Stimulated activated CD4-positive, alpha-beta T cell treated with anti-CD3 and anti-CD28 coated beads, Interleukin-4, amount 100 ng/mL, for 4 hours (primary cell): Measurements from ENCODE around the gene RAB17.
"Not testable (repeated sequence)": the region's sequence is repeated elsewhere in the genome, so short reads cannot be mapped to it uniquely, and the experiment has no call there.

Source experiments
- DNase-seq, 2 experiments: peaks; one replicate each; pipeline ENCODE4 v3.0.0-alpha.2; 2020

The RAB17 gene

DNA sequence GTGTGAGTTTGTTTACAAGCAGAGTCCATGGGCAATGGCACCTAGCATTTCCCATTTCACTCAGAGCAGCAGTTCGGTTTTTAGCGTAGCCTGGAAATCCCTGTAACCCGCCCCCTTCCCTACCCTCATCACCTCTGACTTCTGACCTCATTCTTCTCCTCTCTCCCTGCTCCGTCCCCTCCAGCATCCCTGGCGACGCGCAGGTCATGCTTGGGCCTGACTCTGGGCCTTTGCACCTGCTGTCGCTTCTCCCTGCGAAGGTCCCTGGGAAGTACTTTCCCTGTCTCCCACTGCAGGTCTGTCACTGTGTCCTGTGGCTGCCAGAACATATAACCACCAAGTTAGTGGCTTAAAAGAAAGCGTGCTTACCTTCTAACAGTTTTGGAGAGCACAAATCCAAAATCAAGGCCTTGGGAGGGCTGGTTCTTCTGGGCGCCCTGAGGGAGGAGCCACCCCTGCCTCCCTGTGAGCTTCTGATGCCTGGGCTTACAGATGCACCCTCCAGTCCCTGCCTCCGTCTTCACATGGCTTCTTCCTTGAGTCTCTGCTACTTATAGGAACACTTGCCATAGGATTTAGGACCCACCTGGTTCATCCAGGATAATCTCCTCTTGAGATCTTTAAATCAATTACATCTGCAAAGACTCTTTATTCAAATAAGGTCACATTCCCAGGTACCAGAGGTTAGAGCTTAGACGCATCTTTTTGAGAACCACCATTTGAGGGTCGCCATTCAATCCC is 8.1 kb upstream of the RAB17 start:
- DNase-seq: no peak

DNA sequence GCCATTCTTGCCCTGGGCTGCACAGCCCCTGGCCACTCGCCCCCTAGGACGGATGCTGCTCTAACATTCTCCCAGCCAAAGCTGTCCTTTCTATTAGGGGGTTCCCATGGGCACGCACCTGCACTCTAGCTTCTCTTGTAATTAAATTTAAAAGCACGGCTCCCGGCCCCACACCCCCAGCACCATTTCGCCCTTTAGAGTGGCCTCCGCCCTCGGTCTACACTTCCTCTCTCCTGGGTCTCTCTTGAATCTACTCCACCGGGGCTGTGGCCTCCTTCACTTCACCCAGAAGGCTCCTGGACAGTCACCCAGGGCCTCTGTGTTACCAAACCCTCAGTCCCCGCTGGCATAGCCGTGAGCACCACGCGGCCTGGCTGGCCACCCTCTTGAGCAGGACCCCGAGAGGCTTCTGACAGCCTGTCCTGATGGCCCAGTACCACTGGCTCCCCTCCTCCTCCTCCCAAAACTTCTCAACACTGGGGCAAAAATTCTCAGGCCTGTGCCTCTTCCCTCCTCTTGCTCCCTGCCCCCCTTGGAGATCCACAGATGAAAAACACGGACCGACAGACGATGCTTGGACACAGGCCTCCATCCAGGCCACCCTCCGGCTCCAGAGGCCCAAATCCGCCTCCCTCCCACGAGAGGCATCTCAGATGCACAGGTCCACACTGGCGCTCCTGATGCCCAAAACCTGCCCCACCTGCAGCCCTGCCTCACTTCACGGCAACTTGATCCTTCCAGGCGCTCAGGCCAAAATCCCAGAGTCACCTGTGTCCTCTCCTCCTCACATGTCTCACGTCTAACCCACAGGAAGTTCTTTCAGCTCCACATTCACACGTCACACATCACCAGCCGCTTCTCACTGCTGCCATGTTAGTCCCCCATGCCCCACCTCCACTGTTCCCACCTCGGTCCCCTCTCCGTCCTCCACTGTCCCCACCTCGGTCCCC is 6.9 kb upstream of the RAB17 start:
- no peak for DNase-seq

DNA sequence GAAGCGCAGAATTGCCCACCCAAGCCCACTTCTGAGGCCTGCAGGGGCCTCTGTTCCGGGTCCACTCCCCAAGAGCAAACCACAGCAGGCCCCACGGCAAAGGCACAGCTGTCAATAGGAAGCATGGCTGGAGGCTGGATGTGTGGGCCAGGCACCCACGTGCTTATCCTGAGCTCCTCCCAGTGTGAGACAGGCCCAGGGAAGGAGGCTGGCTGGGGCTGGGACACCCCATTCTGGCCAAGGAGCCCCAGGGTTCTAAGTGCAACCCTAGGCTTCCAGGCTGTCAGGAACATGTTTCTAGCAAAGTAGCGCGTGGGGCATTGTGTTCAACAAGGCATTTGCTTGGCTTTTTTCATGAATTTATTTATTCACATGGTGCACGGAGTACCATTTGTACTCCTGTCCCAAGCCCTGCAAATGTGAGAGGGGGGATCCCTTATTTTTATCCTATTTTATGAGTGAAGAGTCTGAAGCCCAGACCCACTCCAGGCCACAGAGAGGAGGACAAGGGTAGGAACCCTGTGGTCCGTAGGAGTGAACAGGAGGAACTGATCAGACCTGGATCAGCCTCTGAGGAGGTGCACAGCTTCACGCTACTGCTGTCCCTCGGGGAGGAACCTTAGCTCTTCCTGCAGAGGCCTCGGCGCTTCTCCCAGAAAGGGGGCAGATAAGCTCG is 6.1 kb upstream of the RAB17 start:
- DNase-seq: no peak

DNA sequence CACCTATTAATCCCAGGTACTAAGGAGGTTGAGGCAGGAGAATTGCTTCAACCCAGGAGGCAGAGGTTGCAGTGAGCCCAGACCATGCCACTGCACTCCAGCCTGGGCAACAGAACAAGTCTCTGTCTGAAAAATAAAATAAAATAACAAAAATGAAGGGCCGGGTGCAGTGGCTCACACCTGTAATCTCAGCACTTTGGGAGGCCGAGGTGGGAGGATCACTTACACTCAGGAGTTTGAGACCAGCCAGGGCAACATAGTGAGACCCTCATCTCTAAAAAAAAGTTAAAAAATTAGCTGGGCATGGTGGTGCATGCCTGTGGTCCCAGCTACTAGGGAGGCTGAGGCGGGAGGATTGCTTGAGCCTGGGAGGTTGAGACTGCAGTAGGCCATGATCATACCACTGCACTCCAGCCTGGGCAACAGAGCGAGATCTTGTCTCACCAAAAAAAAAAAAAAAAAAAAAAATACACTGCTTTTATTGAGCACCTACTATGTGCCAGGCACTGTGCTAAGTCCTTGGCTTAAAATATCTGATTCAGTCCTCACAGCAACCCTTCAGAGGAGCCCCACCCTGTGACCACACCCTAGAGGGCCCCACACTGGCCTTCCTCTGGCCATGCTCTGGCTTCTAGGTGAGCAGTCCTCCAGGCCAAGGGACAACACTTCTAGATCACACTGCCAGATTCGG is 5.4 kb upstream of the RAB17 start:
- not testable (repeated sequence) for DNase-seq

DNA sequence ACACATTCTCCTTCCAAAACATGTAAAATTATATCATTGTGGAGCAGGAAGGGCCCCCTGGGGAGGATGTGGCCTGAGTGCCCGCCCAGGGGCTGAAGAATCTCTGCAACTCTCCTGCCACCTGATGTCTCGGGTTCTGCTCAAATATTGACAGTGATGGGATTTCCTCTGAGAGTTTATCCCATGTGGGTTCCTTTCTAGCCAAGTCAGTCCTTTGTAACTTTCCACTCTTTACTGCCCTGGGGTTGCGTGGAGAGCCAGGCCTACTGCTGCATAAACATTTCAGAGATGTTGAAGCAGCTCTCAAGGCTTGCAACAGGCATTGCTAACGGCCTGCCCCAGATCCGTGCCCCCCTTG is 4.0 kb upstream of the RAB17 start:
- DNase-seq: no peak

DNA sequence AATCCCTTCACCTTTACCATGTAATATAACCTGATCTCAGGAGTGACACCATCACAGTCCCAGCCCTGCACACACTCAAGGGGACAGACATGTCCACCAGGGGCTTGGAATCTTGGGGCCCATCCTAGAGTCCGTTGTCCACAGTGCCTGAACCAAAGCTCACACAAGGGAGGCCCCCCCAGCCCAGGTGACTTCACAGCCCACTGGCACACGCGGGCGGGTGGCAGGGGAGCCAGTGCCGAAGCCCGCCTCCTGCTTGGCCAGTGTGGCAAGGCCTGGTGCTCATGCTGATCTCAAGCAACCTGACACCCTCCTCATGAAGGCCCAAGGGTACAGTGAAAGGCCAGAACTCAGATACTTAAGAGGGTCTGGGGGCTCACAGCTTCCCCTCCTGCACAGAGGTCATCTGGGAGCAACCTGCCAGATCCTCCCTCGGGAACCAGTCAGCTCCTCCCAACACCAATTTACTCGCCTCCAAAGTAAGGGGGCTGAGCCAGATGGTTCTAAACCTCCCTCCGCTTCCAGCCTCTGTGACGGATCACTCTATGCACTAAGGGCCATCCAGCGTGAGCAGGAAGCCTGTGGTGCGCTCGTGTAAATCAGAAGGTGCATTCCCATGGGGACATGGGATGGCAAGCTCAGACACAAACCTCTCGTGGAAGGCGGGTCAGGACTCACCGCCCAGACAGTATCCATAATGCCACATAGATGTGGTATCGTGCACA is 3.2 kb upstream of the RAB17 start:
- no peak for DNase-seq

DNA sequence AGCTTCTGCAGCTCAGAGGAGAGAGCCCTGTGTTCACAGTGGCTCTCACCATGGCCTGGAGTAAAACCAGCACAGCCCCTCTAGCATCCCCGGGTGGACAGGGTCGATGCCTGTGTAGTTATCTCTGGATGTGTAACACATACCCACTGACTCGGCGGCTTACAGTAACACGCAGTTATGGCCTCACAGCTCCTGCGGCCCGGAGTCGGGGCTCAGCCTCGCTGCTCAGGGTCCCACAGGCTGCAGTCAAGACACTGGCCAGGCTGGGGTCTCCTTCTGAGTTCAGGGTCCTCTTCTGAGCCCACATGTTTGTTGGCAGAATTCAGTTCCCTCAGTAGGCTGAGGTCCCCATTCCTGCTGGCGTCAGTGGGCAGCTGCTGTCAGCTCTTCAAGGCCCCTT is 2.5 kb upstream of the RAB17 start:
- no peak for DNase-seq

DNA sequence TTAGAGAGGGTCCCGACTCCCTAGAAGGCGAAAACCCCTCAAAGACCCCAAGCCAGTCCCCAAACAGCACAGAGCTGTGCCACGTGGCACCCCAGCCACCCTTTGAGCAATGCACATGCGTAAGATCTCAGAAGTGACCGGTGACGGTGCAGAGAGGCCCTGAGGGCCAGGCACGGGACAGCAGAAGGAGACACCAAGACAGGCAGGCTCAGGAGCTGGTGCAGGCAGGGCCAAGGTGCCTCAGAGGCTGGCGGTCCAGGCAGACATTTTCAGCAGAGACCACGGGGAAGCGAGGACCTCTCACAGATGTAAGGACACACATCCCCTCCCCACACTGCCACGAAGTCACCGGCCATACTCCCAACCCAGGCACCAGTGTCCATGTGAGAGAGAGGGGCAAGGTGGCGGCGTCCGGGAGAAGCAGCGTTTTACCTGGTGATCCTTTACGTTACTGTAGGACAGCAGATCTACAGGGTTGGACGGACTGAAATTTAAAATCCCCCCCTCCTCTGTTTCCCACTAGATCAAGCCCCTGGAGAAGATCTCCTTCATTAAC is 2.0 kb upstream of the RAB17 start:
- no peak for DNase-seq

DNA sequence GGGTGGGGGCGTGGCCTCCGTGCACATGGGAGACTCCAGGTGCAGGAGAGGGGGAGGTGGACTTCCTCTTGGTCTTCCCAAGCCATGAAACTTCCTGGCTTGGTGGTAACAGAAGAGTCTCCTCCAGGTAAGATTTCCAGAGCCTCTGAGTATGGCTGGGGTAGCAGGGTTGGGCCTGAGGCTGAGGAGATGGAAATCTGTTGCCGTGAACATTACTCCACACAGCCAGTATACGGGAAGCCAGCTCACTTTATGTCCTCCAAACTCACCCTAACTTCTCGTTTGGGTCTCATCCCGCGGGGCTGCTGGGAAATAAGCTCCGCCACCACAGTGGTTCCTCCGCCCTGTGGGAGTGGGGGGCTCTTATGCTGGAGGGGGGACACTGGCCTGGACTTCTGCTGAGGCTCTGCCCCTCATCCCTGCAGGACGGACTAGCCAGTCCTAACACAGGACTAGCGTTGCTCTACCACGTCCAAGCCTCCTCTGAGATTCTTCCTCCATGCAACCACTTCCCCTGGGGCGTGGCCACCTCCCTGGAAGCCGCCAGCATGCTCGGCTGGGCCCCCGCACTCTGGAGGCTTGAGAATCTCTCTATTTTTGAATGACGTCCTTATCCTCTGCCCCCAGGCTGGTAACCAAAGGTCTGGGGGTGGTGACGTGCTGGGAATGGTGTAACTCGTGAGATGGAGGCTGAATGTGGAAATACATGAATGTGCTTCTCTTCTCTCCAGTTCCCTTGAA is 777 bp upstream of the RAB17 start:
- DNase-seq: no peak

DNA sequence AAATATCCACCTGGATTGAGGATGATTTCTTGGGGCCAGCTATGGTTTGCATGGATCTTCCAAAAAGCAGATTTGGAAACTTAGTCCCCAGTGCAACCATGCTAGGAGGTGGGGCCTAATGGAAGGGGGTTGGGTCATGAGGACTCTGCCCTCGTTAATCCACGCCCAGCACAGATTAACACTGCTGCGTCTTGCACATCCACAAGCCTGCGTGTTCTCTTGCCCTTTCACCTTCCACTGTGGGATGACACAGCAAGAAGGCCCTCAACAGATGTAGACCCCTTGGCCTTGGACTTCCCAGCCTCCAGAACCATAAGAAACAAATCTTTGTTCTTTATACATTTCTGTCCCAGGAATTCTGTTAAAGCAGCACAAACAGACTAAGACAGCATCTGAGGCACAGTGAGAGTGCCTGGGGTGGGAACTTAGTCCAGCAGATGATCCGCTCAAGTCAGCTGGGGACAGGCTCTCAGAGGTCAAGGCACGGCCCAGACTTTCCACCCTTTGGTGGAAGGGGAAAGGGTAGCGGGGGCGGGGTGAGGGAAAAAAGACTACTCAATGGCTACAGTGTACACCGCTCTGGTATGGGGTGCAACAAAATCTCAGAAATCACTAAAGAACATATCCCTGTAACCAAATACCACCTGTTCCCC is 2.4 kb downstream of the RAB17 start:
- DNase-seq: no peak

DNA sequence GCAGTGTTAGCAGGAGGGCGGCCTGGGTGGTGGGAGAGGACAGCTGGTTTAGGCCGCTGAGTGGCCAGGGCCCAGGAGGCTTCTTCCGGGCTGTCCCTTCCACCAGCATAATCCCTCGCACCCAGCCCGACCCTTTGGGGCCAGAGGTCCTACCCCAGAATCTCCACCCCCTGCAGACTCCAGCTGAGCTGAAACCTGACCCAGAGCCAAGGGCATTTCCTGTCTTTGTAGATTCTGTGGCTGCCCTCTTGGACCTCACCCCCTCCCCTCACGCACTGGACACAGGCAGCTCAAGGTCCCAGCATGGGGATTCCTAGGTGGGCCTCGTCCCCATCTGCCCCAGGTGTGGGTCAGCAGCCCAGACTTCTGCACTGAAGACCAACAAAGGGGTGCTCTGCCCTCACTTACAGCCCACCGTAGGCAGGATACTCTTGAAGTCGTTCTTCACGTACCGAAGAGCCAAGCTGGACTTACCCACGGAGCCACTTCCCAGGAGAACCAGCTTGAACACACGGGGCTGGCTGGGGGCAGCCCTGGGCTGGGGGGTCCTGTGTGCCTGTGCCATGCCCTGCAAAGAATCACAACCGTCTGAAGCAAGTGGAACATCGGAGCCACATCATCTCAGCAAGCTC is 4.8 kb downstream of the RAB17 start:
- DNase-seq: no peak

DNA sequence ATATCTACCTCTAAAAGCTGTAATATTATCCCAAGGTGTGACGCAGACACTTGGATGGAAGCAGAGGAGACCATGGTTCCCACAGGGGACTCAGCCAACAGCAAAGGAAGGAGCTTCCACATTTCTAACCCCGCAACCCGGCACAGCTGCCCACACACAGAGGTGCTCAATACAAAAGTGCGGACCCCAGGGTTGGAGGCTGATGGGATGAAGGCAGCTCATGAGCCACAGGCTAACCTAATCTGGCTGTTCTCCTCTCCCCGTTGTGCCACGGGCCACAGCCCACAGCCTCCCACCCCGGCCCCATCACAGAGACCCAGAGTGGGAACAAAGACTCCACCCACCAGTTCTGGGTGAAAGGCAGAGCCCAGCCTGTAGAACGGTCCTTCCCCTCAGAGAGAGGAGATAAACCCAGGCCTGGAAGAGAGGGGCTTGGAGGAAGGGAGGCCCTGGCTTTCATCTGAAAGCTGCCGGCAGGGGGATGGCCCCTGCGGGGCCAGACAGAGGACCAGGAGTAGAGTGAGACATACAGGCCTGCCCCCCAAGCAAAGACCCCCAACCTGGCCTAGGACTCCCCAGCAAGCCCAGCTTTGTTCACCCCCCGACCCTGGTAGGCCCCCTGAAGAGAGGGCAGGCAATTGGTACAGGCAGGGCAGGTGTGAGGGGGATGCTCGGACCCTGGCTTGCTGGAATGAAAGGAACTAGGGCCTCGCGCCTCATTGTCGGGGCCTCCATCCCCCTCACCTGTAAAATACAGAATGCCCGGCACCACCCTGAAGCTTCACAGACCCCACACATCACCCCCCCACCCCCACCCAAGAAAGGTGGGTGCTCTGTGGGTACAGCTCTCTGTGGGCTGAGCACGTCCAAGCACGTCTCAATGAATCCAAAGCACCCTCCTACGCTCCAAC is 6.9 kb downstream of the RAB17 start:
- DNase-seq: no peak

DNA sequence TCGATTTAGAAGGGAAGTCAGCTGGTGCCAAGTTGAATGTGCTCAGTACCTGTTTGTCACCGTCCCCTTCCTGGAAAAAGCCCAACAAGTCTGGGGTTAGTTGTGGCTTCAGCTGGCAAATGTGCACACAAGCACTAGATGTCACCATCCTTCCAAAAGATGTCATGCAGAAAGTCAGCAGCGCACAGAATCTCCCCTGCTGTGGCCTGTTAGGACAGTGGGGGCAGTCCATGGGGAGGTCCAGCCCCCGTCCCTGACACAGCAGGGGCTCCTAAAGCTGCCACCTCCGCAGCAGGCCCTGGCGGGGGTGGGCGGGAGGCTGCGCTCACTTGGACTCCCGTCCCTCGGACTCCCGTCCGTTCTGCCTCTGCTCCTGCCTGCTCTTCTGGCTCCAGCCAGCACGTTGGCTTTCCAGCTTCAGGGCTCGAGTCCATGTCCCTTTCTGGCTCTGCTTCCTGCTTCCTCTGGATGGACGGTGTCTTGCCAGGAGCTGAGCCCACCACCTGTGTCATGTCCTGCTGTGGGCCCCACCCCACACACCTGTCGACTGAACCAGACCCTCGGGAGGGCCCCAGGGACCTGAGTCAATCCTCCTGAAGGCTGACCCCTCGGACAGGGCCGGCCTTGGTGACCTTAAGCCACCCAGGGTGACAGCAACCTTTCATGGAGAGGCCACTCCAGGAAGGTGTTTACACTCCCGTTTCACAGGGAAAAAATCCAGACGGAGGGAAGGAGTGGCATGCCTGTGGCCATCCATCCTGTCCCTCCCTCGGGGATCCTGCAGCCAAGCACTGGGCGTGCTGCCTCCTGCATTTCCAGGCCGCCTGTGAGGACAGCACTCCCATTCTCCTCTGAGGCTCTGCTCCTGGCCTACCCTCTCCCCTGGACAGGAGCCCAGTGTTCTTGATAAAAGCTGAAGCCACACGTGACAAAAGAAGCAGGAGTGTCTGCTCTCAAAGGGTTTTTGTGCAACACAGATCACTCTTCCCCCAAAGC is 8.5 kb downstream of the RAB17 start:
- peak; percentile 17 to 62 for DNase-seq

DNA sequence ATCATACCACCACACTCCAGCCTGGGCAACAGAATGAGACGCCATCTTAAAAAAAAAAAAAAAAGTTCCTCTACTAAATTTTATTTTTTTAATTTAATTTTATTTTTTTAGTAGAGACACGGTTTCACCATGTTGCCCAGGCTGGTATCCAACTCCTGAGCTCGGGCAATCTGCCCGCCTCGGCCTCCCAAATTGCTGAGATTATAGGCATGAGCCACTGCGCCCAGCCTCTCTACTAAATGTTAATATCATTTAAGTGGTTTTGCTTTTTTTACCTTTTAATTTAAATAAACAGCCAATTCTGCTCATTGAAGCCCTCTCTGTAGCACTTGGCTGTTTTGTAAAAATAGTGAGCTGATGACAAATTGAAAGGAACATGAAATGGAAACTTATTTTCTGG is 9.2 kb downstream of the RAB17 start:
- DNase-seq: no peak

DNA sequence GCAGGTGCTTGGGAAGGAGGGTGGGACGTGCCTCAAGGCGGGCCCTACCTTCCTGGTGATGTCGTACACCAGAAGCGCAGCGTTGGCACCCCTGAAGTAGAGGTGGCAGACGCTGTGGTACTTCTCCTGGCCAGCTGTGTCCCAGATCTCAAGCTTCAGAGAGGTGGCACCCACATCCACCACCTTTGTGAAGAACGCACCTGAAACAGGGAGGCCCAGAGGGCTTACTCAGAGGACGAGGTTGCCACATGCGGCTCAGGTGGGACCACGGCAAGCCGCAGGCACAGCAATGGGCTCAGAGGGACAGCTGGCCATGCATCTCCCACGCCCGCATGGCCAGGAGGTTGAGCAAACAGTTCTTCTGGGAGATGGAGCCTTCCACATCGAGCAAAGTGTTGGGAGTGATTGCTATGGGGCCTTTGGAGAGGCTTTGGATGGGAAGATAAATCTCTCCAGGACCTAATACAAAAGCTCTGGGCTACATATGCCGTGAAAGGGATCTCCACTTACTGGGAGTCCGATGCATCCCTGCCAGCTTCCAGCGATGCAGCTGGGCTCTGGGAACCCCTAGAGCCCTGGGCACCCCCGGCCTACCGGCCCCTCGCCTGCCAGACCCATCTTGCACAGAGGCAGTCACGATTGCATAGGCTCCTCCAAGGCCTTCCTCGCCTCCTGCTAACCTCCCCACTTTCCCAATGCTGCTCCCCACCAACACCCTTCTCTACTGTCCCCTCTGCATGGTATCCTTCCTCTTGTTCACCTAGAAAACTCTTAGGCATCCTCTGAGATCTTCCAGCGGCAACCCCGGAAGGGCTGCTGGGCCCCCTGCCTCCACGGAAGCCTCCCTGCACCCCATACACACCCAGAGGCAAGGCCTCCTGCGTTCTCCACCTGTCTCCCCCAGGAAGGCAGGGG is 12.3 kb downstream of the RAB17 start:
- no peak for DNase-seq

DNA sequence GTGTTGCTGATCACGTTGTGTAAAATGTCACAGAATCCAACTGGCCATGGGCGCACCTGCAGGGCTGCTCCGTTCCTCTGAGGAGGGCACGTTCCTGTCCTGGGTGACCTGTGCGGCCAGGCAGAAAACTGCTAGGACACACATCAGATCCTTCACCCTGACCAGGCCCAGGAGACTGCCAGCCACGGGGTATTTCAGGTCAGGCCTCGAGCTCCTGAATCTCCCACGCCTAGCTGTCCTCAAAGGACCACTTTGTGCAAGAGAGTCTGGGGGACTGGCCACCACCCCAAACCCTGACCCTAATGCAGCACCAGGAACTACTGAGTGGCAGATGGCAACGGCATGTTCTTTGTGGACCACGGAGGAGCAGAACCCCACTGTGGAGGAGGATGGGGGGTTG is 13.1 kb downstream of the RAB17 start:
- no peak for DNase-seq

DNA sequence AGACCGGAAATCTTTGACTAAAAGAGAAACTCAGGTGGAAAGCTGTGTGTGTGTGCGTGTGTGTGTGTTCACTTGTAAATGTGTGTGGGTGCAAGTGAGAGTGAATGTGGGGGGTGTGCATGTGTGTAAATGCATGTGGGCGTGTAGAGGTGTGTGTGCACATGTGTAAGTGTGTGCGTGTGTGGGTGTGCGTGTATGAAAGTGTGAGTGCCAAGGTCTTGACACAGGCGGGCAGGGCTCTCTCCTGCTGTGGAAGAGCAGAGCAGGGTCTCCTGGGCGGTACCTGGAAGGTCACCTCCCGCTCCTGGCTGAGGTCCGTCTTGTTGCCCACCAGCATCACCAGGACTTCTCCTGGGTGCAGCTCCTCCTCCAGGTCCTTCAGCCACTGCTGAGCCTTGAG is 13.6 kb downstream of the RAB17 start:
- DNase-seq: no peak
